GM19351 (cell line): Measurements from ENCODE around the gene DAGLA.
"Not testable (repeated sequence)": the region's sequence is repeated elsewhere in the genome, so short reads cannot be mapped to it uniquely, and the experiment has no call there.

Source experiments
- ATAC-seq: cut with Tn5 transposase; IDR thresholded peaks from one replicate; pipeline ENCODE4 v1.9.1; 2021; ENCODE audit warnings: mild to moderate bottlenecking, moderate library complexity; ENCODE audit not compliant: unreplicated experiment

DAGLA gene

DNA sequence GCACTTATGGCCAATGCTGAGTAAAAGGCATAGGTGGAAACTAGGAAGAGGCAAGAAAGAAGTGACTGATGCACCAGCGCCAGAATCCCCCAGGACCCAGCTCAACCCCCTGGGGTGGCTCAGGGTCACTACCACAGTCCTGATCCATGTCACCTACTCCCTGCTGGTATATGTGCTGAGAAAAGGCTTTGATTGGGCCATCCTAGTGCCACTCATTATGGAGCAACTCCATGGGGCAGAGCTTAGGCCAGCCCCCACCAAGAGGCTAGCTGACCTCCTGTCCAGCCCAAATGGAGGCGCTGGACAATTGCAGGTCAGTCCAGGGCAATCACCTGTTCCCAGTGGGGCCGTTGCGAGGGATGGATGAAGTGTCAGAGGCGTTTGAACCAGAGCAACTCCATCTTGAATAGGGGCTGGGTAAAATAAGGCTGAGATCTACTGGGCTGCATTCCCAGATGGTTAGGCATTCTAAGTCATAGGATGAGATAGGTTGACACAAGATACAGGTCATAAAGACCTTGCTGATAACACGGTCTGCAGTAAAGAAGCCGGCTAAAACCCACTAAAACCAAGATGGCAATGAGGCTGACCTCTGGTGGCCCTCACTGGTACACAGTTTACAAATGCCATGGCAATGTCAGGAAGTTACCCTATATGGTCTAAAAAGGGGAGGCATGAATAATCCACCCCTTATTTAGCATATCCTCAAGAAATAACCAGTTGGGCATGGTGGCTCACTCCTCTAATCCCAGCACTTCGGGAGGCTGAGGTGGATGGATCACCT, 20.6 kb upstream of the DAGLA start:
- ATAC-seq = no peak

GRCh38 chr11:61660997-61661396, 19.2 kb upstream of the DAGLA start:
- ATAC-seq = not testable (repeated sequence)

GRCh38 chr11:61666684-61667297, 13.4 kb upstream of the DAGLA start:
- no peak for ATAC-seq

GRCh38 chr11:61667684-61668305, 12.4 kb upstream of the DAGLA start:
- no peak for ATAC-seq

DNA sequence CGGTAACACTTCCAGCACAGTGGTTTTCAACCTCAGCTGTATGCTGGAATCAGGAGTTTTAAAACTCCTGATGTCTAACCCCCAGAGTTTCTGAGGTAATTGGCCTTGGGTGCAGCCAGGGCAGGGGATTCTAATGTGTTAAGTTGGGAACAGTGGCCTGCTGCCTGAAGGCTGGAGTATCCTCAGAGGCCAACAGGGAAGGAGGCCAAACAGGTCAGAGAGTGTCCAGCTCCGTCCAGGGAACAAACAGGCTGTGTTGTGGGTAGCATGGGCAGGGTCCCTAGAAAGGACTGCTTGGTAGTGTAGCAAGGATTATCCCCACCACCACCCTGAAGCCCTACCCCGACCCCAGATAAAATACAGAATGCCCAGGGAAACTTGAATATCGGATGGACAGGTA, 10.8 kb upstream of the DAGLA start:
- ATAC-seq = no peak

DNA sequence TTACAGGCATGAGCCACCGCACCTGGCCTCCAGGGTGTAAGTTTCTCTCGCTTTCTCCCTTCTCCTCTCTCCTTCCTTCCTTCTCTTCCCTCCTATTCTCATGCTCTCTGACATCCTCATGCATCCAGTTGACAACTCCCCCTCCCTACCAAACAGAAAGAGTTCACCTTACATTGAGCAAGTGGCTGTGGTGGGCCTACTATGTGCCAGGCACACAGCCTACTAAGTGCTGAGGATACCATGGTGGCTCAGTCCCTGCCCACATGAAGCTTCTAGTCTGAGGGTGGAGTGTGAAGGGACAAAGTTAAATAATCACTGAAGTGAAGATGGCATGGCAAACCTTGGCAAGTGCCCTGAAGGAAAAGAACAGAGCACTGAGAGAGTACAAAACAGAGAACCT, 9.6 kb upstream of the DAGLA start:
- ATAC-seq = no peak

DNA sequence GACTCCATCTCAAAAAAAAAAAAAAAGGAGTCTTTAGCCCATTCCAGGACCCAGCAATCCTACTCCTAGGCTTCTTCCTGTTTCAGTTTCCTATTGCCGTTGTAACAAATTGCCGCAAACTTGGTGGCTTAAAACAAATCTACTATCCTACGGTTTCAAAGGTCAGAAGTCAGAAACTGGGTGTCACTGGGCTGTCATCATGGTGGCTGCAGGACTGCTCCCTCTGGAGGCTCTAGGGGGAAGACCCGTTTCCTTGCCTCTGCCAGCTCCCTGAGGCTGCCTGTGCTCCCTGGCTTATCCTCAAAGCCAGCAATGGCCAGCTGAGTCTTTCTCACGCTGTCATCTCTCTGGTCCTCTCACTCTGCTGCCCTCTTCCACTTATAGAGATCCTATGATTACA, 8.7 kb upstream of the DAGLA start:
- no peak for ATAC-seq

GRCh38 chr11:61673946-61674467, 6.2 kb upstream of the DAGLA start:
- ATAC-seq = not testable (repeated sequence)

GRCh38 chr11:61675826-61676225, 4.4 kb upstream of the DAGLA start:
- ATAC-seq = no peak

GRCh38 chr11:61679296-61679695, 895 bp upstream of the DAGLA start:
- ATAC-seq = no peak

DNA sequence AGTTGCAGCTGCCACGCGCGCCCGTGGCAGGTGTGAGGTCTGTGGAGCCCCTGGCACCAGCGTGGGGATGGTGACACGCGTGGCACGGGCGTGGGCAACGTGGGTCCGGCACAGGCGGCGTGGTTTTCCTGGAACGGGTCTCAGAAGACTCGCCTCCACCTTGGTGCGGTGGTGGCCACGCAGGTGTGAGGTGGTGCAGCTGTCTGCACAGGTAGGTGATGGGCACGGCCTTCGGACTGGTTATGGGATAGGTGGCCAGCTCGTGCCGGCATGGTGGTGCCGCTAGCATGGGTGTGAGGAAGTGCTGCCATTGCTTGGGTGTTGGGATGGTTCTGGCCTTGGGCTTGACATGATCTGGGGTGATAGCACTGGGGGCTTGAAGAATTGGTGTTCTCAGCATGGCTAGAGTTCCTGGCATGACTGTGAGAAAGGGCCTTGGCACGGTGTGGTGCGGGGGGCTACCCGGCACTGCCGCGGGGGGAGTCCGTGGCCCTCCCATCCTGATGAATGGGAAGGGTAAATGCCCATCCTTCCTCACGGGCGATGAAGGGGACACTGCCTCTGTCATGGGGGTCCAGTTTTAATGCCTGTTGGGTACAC, 531 bp downstream of the DAGLA start:
- ATAC-seq = no peak

DNA sequence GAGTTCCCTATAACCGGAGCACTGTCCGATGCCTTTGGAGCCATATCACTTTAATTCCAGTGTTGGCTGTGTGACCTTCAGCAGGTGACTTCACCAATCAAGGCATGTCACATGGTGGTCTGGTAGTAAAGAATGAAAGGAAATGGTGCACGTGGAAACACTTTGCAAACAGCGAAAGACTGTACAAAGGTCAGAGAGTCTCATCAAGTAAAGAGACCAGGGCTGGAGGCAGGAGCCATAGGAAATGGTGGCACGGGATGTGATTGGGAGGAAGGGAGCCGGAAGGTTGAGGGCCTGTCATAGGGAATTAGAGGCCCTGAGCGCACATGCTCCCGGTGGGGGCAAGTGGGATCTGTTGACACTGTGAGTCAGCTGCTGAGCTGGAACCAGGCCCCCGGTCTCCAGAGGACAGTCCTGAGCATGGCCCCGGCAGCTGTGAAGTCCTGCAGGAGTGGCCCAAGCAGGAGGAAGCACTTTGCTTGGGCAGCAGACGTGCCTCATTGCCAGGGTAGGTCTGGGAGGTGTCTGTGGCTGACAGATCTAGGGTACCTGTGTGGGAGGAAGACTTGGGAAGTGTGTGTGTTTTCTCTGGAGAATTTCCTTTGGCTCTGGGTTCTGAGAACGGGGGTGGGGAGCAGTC, 2.0 kb downstream of the DAGLA start:
- ATAC-seq = no peak

GRCh38 chr11:61682906-61683675, 2.9 kb downstream of the DAGLA start:
- no peak for ATAC-seq

DNA sequence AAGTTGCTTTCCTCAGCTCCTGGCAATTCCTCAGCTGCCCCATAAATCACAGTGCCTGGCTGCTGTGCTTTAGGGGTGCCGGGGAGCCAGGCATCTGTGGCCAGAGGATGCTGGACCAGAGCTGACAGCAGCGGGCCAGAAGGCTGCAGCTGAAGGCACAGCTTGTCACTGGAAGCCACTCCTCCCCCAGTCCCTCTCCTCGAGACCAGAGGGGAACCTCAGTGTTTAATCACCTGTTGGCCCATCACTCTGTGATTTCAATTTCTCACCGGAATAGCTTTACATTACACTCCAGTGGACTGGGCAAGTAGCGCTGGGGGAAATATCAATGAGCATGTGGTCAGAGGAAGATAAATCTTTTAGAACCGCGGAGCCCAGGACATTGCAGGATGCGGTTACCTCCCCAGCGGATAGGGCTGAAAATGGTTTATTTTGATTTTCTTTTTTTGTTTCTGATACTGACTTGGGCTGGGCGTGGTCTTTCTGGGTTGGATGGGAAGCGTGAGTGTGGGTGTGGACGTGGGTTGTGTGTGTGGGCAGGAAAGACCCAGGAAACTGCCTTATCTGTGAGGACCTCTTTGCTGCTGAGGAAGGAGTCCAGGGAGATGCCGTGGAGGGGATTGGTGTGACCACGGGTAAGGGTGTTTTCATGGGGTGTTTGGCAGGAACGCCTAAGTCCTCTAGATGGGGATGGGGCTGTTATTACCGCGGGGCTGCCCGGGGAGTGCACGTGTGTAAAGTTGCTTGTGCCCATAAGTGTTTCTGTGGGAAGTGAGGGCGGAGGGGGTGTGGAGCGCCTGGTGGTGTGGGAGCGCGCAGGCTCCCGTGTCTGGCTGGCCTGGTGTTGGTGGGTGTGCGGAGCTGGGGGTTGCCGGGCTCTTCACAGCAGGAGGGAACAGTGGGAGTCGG, 4.0 kb downstream of the DAGLA start:
- no peak for ATAC-seq

GRCh38 chr11:61684870-61685616, 4.9 kb downstream of the DAGLA start:
- no peak for ATAC-seq

DNA sequence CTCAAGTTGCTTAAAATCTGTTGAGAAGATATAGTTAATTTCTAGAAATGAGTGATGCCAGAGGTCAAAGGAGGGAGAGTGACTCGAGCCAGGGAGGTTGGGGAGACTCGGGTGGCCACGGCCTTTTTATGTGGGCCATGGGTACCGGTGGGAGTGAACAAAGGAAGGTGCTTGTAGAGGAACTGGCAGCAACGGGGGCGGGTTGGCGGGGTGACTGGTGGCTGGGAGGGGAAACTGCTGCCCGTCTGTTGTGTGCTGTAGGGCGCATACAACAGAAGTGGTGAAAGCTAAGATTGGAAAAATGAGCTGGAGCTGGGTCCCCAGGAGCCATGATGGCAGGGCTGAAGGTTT, 5.4 kb downstream of the DAGLA start:
- no peak for ATAC-seq

DNA sequence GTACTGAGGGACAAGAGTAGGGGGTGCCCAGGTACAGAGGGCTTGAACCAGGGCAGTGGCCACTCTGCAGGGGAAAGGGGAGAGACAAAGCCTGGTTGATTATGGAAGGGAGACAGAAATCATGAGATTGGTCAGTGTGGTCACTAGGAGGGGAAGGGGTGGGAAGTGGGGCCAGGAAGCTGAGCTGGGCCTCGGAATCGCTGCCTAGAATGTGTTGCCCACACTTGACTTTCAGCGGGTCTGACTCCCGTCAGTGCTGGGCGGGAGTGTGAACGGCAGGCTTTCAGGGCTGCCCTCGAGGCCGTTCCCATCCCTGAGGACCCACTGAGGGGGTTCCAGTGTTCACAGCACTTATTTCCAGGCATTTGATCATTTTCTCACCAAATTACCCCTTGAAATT, 5.9 kb downstream of the DAGLA start:
- no peak for ATAC-seq

GRCh38 chr11:61686469-61686868, 6.3 kb downstream of the DAGLA start:
- ATAC-seq = no peak

DNA sequence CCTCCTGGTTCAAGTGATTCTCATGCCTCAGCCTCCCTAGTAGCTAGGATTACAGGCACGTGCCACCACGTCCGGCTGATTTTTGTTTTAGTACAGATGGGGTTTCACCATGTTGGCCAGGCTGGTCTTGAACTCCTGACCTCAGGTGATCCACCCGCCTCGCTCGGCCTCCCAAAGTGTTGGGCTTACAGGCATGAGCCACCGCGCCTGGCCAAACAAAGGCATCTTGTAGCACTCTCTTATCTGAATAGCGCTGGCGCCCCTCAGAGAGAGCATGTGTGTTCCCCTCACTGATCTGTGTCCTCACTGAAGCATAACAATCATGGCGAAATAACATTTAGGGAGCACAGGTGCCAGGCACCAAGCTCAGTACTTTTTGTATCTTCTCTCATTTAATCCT, 7.2 kb downstream of the DAGLA start:
- no peak for ATAC-seq
